SK-N-SH (cell line): ENCODE measurements around the gene OPN1MW3.
"Not testable (repeated sequence)": the region's sequence is repeated elsewhere in the genome, so short reads cannot be mapped to it uniquely, and the experiment has no call there.

Source experiments
- CTCF ChIP-seq: fragments of 200-600 bp; sonication (generic); IDR thresholded peaks from 2 replicates; pipeline ENCODE4 v1.6.1; 2017; ENCODE audit warnings: antibody characterized with exemption, mild to moderate bottlenecking, moderate library complexity
- JUND ChIP-seq: IDR thresholded peaks from 2 replicates; pipeline ENCODE4 v1.4.0; 2012
- POLR2AphosphoS5 ChIP-seq: IDR thresholded peaks from 2 replicates; pipeline ENCODE4 v1.6.1; 2012; ENCODE audit warnings: low read depth, low read length
- REST ChIP-seq: IDR thresholded peaks from 2 replicates; pipeline ENCODE4 v1.6.1; 2012; ENCODE audit warnings: mild to moderate bottlenecking, low read depth, low read length, moderate library complexity

- not testable (repeated sequence) for TF ChIP-seq CTCF, POLR2AphosphoS5, REST, JUND
Observed at GRCh38 chrX:154219456-154219855, 37.9 kb upstream of the OPN1MW3 start, which contains the start of gene OPN1MW2.
